K562 (cell line): Measurements from ENCODE around the gene AFAP1.

Experiments used
- BHLHE40 ChIP-seq: IDR thresholded peaks from 2 replicates; pipeline ENCODE4 v1.6.1; 2011; ENCODE audit warnings: low read length, improper control_type of control experiment
- BRD4 ChIP-seq: fragments of 200-600 bp; sonication (generic); IDR thresholded peaks from 2 replicates; pipeline ENCODE4 v1.6.1; 2017; ENCODE audit warnings: inconsistent platforms
- EGR1 ChIP-seq: fragments of 450-650 bp; conservative IDR thresholded peaks from 2 replicates; pipeline ENCODE4 v1.6.1; 2017; ENCODE audit warnings: mild to moderate bottlenecking
- EZH2 ChIP-seq: IDR thresholded peaks from 2 replicates; pipeline ENCODE4 v1.6.1; 2012; ENCODE audit warnings: low read depth, mild to moderate bottlenecking, inconsistent platforms, low read length, borderline replicate concordance
- POLR2A ChIP-seq: fragments of 450-650 bp; conservative IDR thresholded peaks from 2 replicates; pipeline ENCODE4 v1.6.1; 2016
- POLR2AphosphoS5 ChIP-seq: IDR thresholded peaks from 2 replicates; pipeline ENCODE4 v1.6.1; 2011; ENCODE audit warnings: mild to moderate bottlenecking, low read depth, low read length, moderate library complexity; ENCODE audit not compliant: control insufficient read depth, insufficient read depth
- SETDB1 ChIP-seq: IDR thresholded peaks from one replicate; pipeline ENCODE4 v1.6.1; 2012; ENCODE audit warnings: low read length, control low read depth, inconsistent platforms
- SIX5 ChIP-seq, 2 experiments: IDR thresholded peaks; 2 replicates each; pipeline ENCODE4 v1.6.1; 2011; ENCODE audit warnings: low read length in 2 of 2, borderline replicate concordance in 1 of 2, low read depth in 1 of 2, mild to moderate bottlenecking in 1 of 2, moderate library complexity in 1 of 2; ENCODE audit not compliant: insufficient read depth in 1 of 2
- ZFP36 ChIP-seq: fragments of 150-350 bp; IDR thresholded peaks from 2 replicates; pipeline ENCODE4 v1.6.1; 2018; ENCODE audit warnings: low read length, low read depth; ENCODE audit not compliant: partially characterized antibody
- ZNF707 ChIP-seq: fragments of 250-450 bp; sonication (Bioruptor Pico); conservative IDR thresholded peaks from 2 replicates; pipeline ENCODE4 v1.8.0; 2022; ENCODE audit warnings: inconsistent platforms, mild to moderate bottlenecking, moderate library complexity
- TF ChIP-seq, protein P1 (sequence below), 3 experiments: IDR thresholded peaks in 2 of 3; conservative IDR thresholded peaks in 1 of 3; 2 replicates each; pipeline ENCODE4 v1.5.1; 2011 to 2012; ENCODE audit warnings: low read length in 3 of 3, mild to moderate bottlenecking in 3 of 3, control low read depth in 2 of 3, improper control_type of control experiment in 1 of 3, inconsistent platforms in 1 of 3, low read depth in 1 of 3, mixed read lengths in 1 of 3, moderate library complexity in 1 of 3; ENCODE audit not compliant: insufficient read depth in 2 of 3

- no peak for TF ChIP-seq ZFP36
- TF ChIP-seq POLR2A, result no peak
- no peak for TF ChIP-seq SIX5 (IDR thresholded peaks at IDR 0.05; ENCODE audit: borderline replicate concordance in 1 of 2, insufficient read depth in 1 of 2, low read depth in 1 of 2, low read length in 2 of 2)
- TF ChIP-seq EZH2, result no peak
- TF ChIP-seq BHLHE40, result no peak
- TF ChIP-seq, protein P1, sequence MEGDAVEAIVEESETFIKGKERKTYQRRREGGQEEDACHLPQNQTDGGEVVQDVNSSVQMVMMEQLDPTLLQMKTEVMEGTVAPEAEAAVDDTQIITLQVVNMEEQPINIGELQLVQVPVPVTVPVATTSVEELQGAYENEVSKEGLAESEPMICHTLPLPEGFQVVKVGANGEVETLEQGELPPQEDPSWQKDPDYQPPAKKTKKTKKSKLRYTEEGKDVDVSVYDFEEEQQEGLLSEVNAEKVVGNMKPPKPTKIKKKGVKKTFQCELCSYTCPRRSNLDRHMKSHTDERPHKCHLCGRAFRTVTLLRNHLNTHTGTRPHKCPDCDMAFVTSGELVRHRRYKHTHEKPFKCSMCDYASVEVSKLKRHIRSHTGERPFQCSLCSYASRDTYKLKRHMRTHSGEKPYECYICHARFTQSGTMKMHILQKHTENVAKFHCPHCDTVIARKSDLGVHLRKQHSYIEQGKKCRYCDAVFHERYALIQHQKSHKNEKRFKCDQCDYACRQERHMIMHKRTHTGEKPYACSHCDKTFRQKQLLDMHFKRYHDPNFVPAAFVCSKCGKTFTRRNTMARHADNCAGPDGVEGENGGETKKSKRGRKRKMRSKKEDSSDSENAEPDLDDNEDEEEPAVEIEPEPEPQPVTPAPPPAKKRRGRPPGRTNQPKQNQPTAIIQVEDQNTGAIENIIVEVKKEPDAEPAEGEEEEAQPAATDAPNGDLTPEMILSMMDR (IDR thresholded peaks at IDR 0.05 in 2 of 3, conservative IDR thresholded peaks at IDR 0.05 in 1 of 3; ENCODE audit: insufficient read depth in 2 of 3, low read depth in 1 of 3, low read length in 3 of 3), result no peak
- TF ChIP-seq EGR1, result no peak
- TF ChIP-seq BRD4, result no peak
- TF ChIP-seq ZNF707 (CRISPR knock-in tag), result no peak
- TF ChIP-seq SETDB1, result no peak
- TF ChIP-seq POLR2AphosphoS5, result no peak
Observed at GRCh38 chr4:7777871-7778509, 161.7 kb downstream of the AFAP1 start.
